ENCODE results near the gene PIK3R1. TPM values are rescaled to one million over a fixed set of nuclear protein-coding genes. Genes with fewer than 3 reads are reported as not detected.

PIK3R1 gene
- total RNA-seq, 1 experiment from 2014 or later, result 11.3 TPM

GRCh38 chr5:68169903-68170302, 45.7 kb upstream of the PIK3R1 start:
- no peaks in the 10 kb centered on the region for H3K9me3 ChIP-seq (ENCODE audit: control insufficient read depth, low read depth, low read length)
- H3K27ac ChIP-seq (ENCODE audit: insufficient read length, low read depth, low read length), result no peak overlapping the region
- no peak overlapping the region for H2BK20ac ChIP-seq (ENCODE audit: low read depth, low read length, poor library complexity, severe bottlenecking)
- WGBS (ENCODE audit: extremely low coverage, insufficient read length, low lambda C conversion rate), result no CpG with 5 or more reads among the region's 1 CpG
- no peak overlapping the region for H3K9ac ChIP-seq (ENCODE audit: extremely low read depth, insufficient read length, low read length)
- H3K9me3 Mint-ChIP-seq, result no peaks in the 10 kb centered on the region; a peak in 1 of 5 replicates
- H3K27me3 Mint-ChIP-seq (ENCODE audit: low read depth), result no peaks in the 10 kb centered on the region
- no peak overlapping the region for H2BK120ac ChIP-seq (ENCODE audit: low read depth, low read length, poor library complexity, severe bottlenecking)
- H3K4me1 ChIP-seq (ENCODE audit: insufficient read depth, low read length), result peaks cover 2% of the 10 kb centered on the region; the same call in 1 of the 2 replicates
- no peak overlapping the region for H4K91ac ChIP-seq (ENCODE audit: insufficient read length, low read depth, low read length)
- no peak overlapping the region for H3T11ph ChIP-seq (ENCODE audit: low read length)
- H3K14ac ChIP-seq (ENCODE audit: insufficient read depth, low read length), result no peak overlapping the region
- H2BK15ac ChIP-seq (ENCODE audit: low read depth, low read length), result no peak overlapping the region
- H2AK5ac ChIP-seq (ENCODE audit: insufficient read length, low read length), result no peak overlapping the region
- H4K5ac ChIP-seq (ENCODE audit: insufficient read length, low read depth, low read length), result no peak overlapping the region
- no peak overlapping the region for H2AFZ ChIP-seq (ENCODE audit: low read length)
- H3K23me2 ChIP-seq (ENCODE audit: insufficient read length, low read depth, low read length, poor library complexity, severe bottlenecking), result no peaks in the 10 kb centered on the region
- H2BK5ac ChIP-seq (ENCODE audit: insufficient read length, low read length), result no peak overlapping the region
- DNase-seq, result no peak
- no peak overlapping the region for H3K56ac ChIP-seq (ENCODE audit: insufficient read length, low read depth, low read length)
- no peaks in the 10 kb centered on the region; the same call in 1 of the 2 replicates for H3K27me3 ChIP-seq (ENCODE audit: insufficient read depth, low read length)
- H3K18ac ChIP-seq (ENCODE audit: insufficient read length, low read depth, low read length), result no peak overlapping the region
- no peak overlapping the region for H3K4me2 ChIP-seq (ENCODE audit: insufficient read depth, insufficient read length, low read length)
- H3K79me1 ChIP-seq (ENCODE audit: insufficient read depth, low read depth, low read length, poor library complexity, severe bottlenecking), result no peaks in the 10 kb centered on the region
- H4K20me1 ChIP-seq (ENCODE audit: control insufficient read depth, insufficient read depth, insufficient read length), result no peaks in the 10 kb centered on the region
- no peak overlapping the region for H3K4ac ChIP-seq (ENCODE audit: low read depth, low read length)
- no peaks in the 10 kb centered on the region for H3K36me3 Mint-ChIP-seq (ENCODE audit: insufficient read depth in 1 of 3, low read depth in 3 of 3)
- H3K79me2 ChIP-seq (ENCODE audit: insufficient read depth, low read length), result no peaks in the 10 kb centered on the region
- no peak overlapping the region for H2BK12ac ChIP-seq (ENCODE audit: insufficient read length, low read depth, low read length)
- peak overlapping the region in 1 of 3 experiments; percentile 29; a peak in 1 of 7 replicates for H3K27ac Mint-ChIP-seq
- H4K8ac ChIP-seq (replicated peaks; ENCODE audit: insufficient read length, low read depth, low read length), result no peak overlapping the region
- H3K23ac ChIP-seq (ENCODE audit: insufficient read length, low read depth, low read length), result no peak overlapping the region
- peak overlapping the region in 1 of 2 experiments; percentile 30; a peak in 1 of 5 replicates for H3K4me3 Mint-ChIP-seq
- peaks cover 23 to 26% of the 10 kb centered on the region in 2 experiments for H3K4me1 Mint-ChIP-seq
- TF ChIP-seq CTCF (conservative IDR thresholded peaks at IDR 0.05), result no peak

Data from H9 (cell line).